ENCODE results near the gene ITGB1BP1.

Gene ITGB1BP1

DNA sequence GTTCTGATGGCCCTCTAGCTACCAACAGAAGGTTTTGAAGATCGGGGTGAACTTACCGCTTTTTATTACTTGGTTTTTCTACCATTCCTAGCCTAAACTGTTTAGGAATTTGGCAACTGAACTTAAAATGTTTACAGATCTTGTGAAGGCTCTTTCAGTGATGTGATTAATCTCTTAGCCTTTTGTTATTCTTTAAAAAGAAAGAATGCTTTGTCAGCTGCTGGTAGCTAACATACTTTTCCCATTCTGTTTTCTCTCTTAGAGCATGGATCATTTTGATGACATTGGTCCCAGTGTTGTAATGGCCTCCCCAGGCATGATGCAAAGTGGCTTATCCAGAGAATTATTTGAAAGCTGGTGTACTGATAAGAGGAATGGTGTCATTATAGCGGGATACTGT is 18.2 kb upstream of the ITGB1BP1 start:
- TF ChIP-seq, protein P1, sequence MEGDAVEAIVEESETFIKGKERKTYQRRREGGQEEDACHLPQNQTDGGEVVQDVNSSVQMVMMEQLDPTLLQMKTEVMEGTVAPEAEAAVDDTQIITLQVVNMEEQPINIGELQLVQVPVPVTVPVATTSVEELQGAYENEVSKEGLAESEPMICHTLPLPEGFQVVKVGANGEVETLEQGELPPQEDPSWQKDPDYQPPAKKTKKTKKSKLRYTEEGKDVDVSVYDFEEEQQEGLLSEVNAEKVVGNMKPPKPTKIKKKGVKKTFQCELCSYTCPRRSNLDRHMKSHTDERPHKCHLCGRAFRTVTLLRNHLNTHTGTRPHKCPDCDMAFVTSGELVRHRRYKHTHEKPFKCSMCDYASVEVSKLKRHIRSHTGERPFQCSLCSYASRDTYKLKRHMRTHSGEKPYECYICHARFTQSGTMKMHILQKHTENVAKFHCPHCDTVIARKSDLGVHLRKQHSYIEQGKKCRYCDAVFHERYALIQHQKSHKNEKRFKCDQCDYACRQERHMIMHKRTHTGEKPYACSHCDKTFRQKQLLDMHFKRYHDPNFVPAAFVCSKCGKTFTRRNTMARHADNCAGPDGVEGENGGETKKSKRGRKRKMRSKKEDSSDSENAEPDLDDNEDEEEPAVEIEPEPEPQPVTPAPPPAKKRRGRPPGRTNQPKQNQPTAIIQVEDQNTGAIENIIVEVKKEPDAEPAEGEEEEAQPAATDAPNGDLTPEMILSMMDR (conservative IDR thresholded peaks at IDR 0.05; ENCODE audit: low read length): no peak
- H3K4me3 ChIP-seq (ENCODE audit: low read length): no peak overlapping the region
- DNase-seq (ENCODE audit: low read depth): peak; percentile 20

DNA sequence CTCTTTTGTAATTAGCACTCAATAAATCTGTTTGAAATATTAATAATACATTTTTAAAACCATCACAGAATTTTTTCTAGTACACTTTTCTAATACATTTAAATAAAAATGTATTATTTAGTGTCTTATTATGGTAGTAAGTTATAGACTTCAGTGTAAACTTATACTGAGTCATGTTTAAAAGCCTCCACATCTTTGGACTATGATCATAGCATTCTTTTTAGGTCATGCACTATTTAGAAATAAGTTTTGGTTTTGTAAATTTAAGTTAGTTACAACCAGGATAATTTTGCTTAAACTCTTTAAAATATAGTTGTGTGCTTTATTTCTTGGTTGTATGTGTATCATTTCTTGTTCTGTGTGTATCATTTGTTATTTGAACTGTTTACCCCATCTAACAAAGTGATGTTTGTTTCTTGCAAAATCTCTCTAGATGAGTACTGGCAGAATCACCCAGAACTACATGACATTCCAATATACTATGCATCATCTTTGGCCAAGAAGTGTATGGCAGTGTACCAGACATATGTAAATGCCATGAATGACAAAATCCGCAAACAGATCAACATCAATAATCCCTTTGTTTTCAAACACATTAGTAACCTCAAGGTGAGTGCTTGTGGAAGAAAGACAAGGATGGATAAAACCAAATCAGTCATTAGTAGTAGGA is 16.9 kb upstream of the ITGB1BP1 start:
- peak; percentile 76 for DNase-seq (ENCODE audit: low read depth)
- H3K4me3 ChIP-seq (ENCODE audit: low read length): no peak overlapping the region
- TF ChIP-seq, protein P1 (conservative IDR thresholded peaks at IDR 0.05; ENCODE audit: low read length): no peak

DNA sequence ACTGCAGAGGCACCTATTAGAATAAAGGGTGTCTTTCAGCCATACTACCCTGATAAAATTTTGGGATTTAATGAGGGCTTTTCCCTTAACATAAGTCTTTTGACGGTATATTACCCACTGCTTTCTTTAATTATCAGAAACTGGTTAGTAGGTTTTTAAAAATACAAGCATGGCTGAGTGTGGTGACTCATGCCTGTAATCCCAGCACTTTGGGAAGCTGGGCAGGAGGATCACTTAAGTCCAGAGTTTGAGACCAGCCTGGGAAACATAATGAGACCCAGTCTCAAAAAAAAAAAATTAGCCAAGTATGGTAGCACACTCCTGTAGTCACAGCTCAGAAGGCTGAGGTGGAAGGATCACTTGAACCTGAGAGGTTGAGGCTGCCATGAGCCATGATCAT is 16.2 kb upstream of the ITGB1BP1 start:
- TF ChIP-seq, protein P1 (conservative IDR thresholded peaks at IDR 0.05; ENCODE audit: low read length): no peak
- peak; percentile 18 for DNase-seq (ENCODE audit: low read depth)
- H3K4me3 ChIP-seq (ENCODE audit: low read length): no peak overlapping the region

DNA sequence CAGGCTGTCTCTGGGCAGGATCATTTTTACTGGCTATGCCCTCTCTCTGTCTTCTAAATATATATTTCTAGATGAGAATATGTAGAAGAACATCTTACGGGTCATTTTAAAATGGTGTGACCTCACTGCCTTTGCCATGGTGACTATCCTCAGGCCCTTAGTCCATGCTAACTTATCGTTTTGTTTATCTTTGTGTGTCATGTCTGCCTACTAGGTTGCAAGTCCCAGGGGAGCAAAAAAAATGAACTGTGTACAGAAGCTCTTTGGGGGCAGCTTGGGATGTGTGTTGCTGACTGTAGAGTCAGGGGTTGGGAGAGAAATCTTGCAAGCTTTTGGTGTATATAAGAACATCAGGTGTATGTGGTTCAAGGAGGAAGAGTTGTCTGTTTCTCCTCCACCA is 11.2 kb upstream of the ITGB1BP1 start:
- DNase-seq (ENCODE audit: low read depth): no peak
- TF ChIP-seq, protein P1 (conservative IDR thresholded peaks at IDR 0.05; ENCODE audit: low read length): no peak

DNA sequence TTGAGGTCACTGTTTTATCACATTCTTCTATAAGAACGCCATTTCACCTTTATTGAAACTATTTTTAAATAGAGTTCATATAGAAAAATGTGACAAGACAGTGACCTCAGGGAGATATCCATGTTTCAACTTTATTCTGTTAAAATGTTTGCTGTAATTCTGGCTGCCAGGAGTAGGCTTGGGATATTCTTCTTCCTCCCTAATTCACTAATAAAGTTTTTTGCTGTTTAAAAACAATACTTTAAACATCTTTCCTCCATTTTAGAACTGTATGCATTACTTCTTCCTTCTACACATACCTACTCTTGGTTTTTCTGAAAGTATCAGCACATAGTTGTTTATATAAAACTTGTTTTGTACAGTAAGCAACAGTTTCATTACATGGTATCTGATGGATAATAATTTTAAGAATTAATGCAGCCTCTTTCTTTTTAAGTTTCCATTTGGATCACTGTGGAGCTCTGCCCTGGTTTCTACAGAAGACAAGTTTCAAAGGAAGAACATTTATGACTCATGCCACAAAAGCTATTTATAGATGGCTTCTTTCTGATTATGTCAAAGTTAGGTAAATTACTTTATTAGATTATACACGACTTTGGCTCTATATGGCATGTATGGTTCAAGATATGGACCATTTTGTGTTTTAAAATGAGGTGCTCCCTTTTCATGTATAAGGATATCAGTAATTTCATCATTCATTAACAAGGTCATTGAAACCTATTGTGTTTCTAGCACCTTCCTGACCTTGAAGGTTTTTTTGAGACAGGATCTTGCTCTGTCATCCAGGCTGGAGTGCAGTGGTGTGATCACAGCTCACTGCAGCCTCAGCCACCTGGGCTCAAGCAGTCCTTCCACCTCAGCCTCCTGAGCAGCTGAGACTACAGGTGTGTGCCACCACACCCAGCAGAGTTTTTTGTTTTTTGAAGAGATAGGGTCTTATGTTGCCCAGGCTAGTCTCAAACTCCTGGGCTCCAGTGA is 7.3 kb upstream of the ITGB1BP1 start:
- TF ChIP-seq, protein P1 (conservative IDR thresholded peaks at IDR 0.05; ENCODE audit: low read length): no peak
- H3K4me3 ChIP-seq (ENCODE audit: low read length): no peak overlapping the region
- peak; percentile 21 for DNase-seq (ENCODE audit: low read depth)

More for the DNA sequence above, 11.2 kb upstream of the ITGB1BP1 start:
- no peak overlapping the region for H3K4me3 ChIP-seq (ENCODE audit: low read length)

DNA sequence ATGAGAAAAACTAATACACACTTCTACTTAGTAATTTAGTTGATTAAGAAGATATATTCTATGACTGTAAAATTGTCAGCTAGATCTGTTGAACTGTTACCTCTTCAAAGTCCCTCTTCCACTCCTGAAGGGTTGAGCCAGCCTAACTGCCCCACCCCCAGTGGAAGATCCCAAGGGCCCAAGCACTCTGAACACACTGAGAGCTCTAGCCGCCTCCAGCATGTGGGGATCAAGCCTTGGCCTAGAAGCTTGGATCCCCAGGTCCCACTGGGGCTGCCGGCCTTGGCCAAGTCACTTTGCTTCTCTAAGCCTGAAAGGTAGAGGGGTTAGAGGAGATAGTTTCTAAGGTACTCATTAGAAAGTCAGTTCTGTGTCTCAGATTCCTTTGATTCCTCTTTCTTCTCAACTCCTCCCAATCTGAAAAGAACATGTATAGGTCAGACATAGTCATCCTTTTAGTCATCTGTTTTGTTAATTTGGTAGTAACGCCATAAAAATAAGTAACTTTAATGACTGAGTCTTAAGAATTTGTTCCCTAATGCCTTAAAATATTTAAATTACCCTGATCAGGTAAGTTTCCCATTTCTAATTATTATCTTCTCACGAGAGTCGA is 5.7 kb upstream of the ITGB1BP1 start:
- DNase-seq (ENCODE audit: low read depth): no peak
- no peak overlapping the region for H3K4me3 ChIP-seq (ENCODE audit: low read length)

More for the DNA sequence above, 5.7 kb upstream of the ITGB1BP1 start:
- TF ChIP-seq, protein P1 (conservative IDR thresholded peaks at IDR 0.05; ENCODE audit: low read length): no peak

Data from AG10803 (cell line).